ENCODE measurements around the gene IFNA4. TPM values are rescaled to one million over a fixed set of nuclear protein-coding genes. Genes with fewer than 3 reads are reported as not detected.
A peak's percentile ranks its signal among the peaks of the same experiment; 100 is the strongest.
"Not testable (repeated sequence)": the region's sequence is repeated elsewhere in the genome, so short reads cannot be mapped to it uniquely, and the experiment has no call there.

Gene IFNA4
- total RNA-seq, 1 donor from 2014 or later, result not detected

GRCh38 chr9:21213411-21214326 lies 26.3 kb upstream of the IFNA4 start:
- H3K36me3 Mint-ChIP-seq (ENCODE audit: low read depth); DNase-seq (ENCODE audit: low spot score); H3K4me3 Mint-ChIP-seq (ENCODE audit: unreplicated experiment); H3K4me1 Mint-ChIP-seq (ENCODE audit: low read depth); H3K9me3 Mint-ChIP-seq (ENCODE audit: low read depth); H3K27ac Mint-ChIP-seq (ENCODE audit: unreplicated experiment): not testable (repeated sequence)
- TF ChIP-seq CTCF (IDR thresholded peaks at IDR 0.05), result peak; percentile 53
- H3K27me3 Mint-ChIP-seq (ENCODE audit: low read depth), result peaks cover 35% of the 10 kb centered on the region

GRCh38 chr9:21212160-21212559 lies 24.8 kb upstream of the IFNA4 start:
- H3K9me3 Mint-ChIP-seq (ENCODE audit: low read depth); H3K4me3 Mint-ChIP-seq (ENCODE audit: unreplicated experiment); H3K27ac Mint-ChIP-seq (ENCODE audit: unreplicated experiment); H3K4me1 Mint-ChIP-seq (ENCODE audit: low read depth); DNase-seq (ENCODE audit: low spot score); H3K36me3 Mint-ChIP-seq (ENCODE audit: low read depth): not testable (repeated sequence)
- peaks cover 32% of the 10 kb centered on the region for H3K27me3 Mint-ChIP-seq (ENCODE audit: low read depth)

GRCh38 chr9:21210782-21211181 lies 23.4 kb upstream of the IFNA4 start:
- H3K9me3 Mint-ChIP-seq (ENCODE audit: low read depth); H3K27ac Mint-ChIP-seq (ENCODE audit: unreplicated experiment); H3K36me3 Mint-ChIP-seq (ENCODE audit: low read depth); H3K4me1 Mint-ChIP-seq (ENCODE audit: low read depth); H3K4me3 Mint-ChIP-seq (ENCODE audit: unreplicated experiment): not testable (repeated sequence)
- H3K27me3 Mint-ChIP-seq (ENCODE audit: low read depth), result peaks cover 33% of the 10 kb centered on the region
- peak; percentile 64 for DNase-seq (ENCODE audit: low spot score)

GRCh38 chr9:21210311-21210710 lies 22.9 kb upstream of the IFNA4 start:
- Mint-ChIP-seq H3K4me3 (ENCODE audit: unreplicated experiment) (no peak overlapping the region), H3K36me3 (ENCODE audit: low read depth) (no peaks in the 10 kb centered on the region), H3K27ac (ENCODE audit: unreplicated experiment) (no peak overlapping the region), H3K27me3 (ENCODE audit: low read depth) (peaks cover 32% of the 10 kb centered on the region), H3K9me3 (ENCODE audit: low read depth) (no peaks in the 10 kb centered on the region), H3K4me1 (ENCODE audit: low read depth) (no peaks in the 10 kb centered on the region)
- peak; percentile 40 for DNase-seq (ENCODE audit: low spot score)
- no peak for TF ChIP-seq CTCF (IDR thresholded peaks at IDR 0.05)

GRCh38 chr9:21207043-21207442 lies 19.7 kb upstream of the IFNA4 start, which contains the start of gene IFNA10:
IFNA10 (minus strand) TSS chr9:21207143; CDS start chr9:21207097, 46 bp downstream.
- not testable (repeated sequence) for H3K36me3 Mint-ChIP-seq (ENCODE audit: low read depth); DNase-seq (ENCODE audit: low spot score); H3K4me3 Mint-ChIP-seq (ENCODE audit: unreplicated experiment); H3K9me3 Mint-ChIP-seq (ENCODE audit: low read depth); H3K27ac Mint-ChIP-seq (ENCODE audit: unreplicated experiment); H3K4me1 Mint-ChIP-seq (ENCODE audit: low read depth)
- H3K27me3 Mint-ChIP-seq (ENCODE audit: low read depth), result peaks cover 33% of the 10 kb centered on the region

GRCh38 chr9:21205204-21205603 lies 17.8 kb upstream of the IFNA4 start:
- peaks cover 6% of the 10 kb centered on the region for H3K9me3 Mint-ChIP-seq (ENCODE audit: low read depth)
- H3K4me1 Mint-ChIP-seq (ENCODE audit: low read depth), result no peaks in the 10 kb centered on the region
- H3K36me3 Mint-ChIP-seq (ENCODE audit: low read depth), result no peaks in the 10 kb centered on the region
- no peak overlapping the region for H3K4me3 Mint-ChIP-seq (ENCODE audit: unreplicated experiment)
- H3K27me3 Mint-ChIP-seq (ENCODE audit: low read depth), result peaks cover 36% of the 10 kb centered on the region
- TF ChIP-seq CTCF (IDR thresholded peaks at IDR 0.05), result no peak
- DNase-seq (ENCODE audit: low spot score), result no peak
- H3K27ac Mint-ChIP-seq (ENCODE audit: unreplicated experiment), result no peak overlapping the region

GRCh38 chr9:21202105-21202504 lies 14.7 kb upstream of the IFNA4 start, which contains the start of gene IFNA7:
IFNA7 (minus strand) TSS chr9:21202205; CDS start chr9:21202165, 40 bp downstream.
- H3K27ac Mint-ChIP-seq (ENCODE audit: unreplicated experiment); DNase-seq (ENCODE audit: low spot score); H3K4me1 Mint-ChIP-seq (ENCODE audit: low read depth); H3K9me3 Mint-ChIP-seq (ENCODE audit: low read depth); H3K4me3 Mint-ChIP-seq (ENCODE audit: unreplicated experiment); H3K36me3 Mint-ChIP-seq (ENCODE audit: low read depth): not testable (repeated sequence)
- H3K27me3 Mint-ChIP-seq (ENCODE audit: low read depth), result peaks cover 34% of the 10 kb centered on the region

All from chondrocyte (in vitro differentiated cells).